ENCODE data around the gene DLG5.
"Not testable (repeated sequence)": the region's sequence is repeated elsewhere in the genome, so short reads cannot be mapped to it uniquely, and the experiment has no call there.

DLG5 gene

DNA sequence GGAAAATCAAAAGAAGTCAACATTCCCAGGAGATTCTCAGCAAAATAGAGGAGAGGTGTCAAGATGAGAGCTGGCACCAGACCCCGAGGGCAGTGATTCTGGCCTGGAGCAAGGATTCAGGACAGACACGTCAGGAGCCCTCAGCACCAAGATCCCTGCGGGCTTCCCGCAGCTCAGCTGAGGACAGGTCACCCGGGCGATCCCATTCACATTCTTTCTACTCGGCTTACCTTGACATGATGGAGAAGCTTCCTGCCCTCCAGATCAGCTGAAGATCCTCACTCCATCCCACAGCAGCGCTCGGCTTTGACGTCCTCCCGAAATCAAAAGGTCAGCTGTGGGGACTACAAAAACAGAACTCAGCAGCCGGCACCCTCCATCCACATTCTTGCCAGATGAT, 139.1 kb downstream of the DLG5 start:
- no peak for DNase-seq

- no peak for DNase-seq
Measured at GRCh38 chr10:77784856-77785255, 141.7 kb downstream of the DLG5 start.

DNA sequence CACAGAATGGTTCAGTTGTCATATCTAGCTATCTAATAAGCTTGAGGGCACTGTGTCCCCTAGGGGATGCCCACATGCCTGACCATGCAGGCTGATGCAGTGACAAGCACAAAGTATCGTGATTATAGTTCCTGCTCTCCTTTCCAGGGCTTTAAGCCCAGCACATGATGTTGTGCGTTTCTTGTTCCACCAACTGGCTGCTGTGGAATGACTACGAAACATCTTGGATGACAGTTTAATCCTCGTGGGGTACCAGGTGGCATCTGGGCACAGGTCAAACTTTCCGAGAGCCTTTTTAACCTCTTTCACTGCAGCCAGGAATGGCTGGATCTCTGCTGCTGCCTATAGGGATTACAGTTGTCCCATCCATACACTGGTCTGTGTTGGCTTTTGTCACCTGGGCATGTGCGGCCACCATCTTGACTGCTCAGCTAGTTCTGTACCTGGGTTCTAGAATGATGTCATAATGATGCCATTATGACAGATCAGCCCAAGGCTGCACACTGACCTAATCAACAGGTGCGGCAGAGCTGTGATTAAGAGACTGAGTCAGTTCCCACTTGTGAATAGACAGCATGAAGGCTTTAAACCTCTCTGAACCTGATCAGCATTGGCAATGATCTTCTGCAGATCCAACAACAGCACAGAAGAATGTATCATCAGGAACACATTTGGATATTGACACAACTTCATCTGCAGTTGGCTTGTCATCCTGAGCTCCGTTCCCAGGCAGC, 144.1 kb downstream of the DLG5 start:
- no peak for DNase-seq

GRCh38 chr10:77781451-77782327, 144.9 kb downstream of the DLG5 start:
- DNase-seq: no peak

DNA sequence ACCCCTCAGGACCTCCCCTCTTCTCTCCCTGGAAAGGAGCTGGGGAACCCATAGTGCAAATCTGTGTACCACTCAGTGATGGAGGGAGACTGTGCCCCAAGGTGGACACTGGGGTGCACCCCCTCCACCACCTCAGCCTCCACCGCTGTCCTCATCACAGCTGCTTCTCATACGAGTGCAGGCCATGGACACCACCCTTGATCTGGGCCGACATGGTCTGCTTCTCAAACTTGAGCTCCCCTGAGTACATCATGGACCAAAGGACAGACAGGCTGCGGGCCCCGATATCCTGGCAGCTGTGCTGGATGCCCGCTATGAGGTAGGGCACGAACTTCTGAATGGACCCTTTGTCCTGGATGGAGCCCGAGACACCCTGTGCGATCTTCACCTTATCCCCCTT, 146.4 kb downstream of the DLG5 start:
- no peak for DNase-seq

GRCh38 chr10:77776487-77776886, 150.1 kb downstream of the DLG5 start:
- DNase-seq: no peak

DNA sequence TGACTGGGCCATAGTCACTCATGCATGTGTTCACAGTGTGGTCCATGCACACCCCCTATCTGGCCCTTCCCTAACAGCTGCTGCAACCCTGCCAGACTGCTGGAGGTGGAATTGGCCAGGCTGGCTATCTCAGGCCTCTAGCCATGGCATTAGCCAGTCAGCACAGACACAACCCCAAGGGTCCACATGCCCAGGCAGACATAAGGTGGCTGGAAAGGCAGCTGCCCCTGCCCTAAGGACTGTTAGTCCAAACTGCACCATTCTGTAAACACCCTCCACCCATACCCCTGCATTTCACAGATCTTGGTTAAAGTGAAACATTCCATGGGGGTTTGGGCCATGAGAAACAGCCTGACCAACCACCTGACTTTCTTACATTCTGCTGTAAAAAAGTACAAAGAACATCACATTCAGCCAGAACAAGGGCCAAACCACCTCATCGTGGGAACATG, 151.6 kb downstream of the DLG5 start:
- DNase-seq: no peak

- DNase-seq: no peak
Measured at GRCh38 chr10:77773631-77774426, 152.7 kb downstream of the DLG5 start.

- DNase-seq: not testable (repeated sequence)
Measured at GRCh38 chr10:77772852-77773600, 153.5 kb downstream of the DLG5 start.

DNA sequence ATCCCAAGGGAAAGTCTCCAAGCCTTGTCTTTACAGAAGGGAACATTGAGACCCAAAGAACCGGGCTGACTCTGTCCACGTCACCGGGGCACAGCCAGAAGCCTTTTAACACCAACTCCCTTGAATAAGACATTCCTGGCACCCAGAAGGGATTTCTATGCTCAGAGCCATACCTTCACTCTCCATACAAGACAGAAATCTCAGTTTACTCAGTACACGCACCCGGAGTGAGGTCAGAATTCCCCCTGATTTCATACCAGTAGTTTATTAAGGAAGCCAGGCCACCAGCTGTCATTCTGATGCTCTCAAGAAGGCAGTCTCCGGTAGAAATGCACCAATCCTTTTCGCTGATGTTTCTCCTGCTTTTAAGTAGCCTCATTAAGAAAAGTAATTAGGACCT, 154.7 kb downstream of the DLG5 start:
- no peak for DNase-seq

- DNase-seq: no peak
Measured at GRCh38 chr10:77771450-77771849, 155.1 kb downstream of the DLG5 start.

DNA sequence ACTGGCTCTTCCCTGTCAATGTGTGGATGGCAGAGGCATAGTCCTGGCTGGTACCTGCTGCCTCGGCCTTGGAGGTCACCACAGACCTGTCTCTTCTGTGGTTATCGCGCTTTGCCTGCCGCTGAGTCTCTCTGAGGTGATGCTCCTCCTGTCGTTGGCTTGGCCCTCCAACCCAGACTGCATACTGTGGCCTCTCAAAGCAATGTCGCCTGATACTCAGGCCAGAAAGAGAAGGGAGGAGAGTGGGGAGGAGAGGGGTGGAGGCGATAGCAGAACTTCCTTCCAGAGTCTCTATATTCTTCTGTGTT, 155.7 kb downstream of the DLG5 start:
- DNase-seq: no peak

- DNase-seq: no peak
Measured at GRCh38 chr10:77770081-77770867, 156.3 kb downstream of the DLG5 start.

GRCh38 chr10:77768039-77768438, 158.5 kb downstream of the DLG5 start:
- no peak for DNase-seq

DNA sequence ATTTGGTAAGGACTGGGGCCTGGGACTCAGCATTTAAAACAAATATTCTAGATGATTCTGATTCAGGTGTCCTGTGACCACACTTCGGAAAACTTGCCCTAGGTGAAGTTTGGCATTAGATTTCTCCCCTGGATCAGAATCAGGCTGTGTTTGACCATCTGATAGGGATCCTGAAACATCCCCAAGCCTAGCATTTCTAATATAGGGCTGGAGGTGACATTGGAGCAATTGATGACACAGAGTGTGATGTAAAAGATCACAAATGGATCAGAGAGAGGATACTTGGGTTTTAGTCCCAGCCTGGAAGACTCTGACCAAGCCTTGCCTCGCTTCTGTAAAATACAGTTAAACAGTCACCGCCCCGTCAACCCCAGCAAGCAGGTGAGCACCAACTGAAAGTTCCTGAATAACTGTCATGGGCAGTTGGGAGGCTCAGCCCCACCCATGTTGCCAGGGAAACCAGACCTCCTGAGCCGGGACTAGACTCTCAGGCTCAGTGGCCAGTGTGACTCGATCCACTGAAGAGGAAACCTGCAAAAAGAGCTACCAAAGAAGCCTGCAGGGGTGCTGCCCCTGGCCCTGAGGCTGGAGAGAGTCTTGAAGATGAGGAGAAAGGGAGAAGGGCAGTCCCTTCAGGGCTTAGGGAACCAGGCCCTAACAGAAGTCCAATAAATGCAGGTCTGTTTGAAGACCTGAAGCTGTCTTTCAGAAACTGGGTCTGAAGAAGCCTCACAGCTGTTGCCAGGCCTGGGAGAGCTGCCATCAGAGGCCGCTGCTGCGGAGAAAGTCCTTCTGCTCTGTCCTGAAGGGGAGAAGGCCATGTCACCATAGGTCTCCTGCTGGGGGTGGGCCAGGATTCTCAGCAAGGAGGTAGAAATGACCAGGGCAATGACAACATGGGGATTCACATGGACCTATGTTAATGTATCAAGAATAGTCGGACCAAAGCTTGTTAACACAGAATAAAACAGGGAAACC, 162.8 kb downstream of the DLG5 start:
- DNase-seq: no peak

DNA sequence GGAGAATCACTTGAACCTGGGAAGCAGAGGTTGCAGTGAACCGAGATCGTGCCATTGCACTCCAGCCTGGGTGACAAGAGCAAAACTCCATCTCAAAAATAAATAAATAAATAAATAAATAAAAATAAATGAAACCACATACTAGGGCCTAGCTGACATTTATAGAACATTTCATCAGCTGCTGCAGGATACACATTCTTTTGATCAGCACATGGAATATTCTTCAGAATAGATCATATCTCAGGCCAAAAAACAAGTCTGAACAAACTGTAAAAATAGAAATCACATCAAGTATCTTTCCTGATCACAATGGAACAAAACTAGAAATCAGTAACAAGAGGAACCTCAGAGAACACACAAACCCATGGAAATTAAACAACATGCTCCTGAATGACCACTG, 168.1 kb downstream of the DLG5 start:
- not testable (repeated sequence) for DNase-seq

- DNase-seq: no peak
Measured at GRCh38 chr10:77756319-77757232, 170.0 kb downstream of the DLG5 start.

GRCh38 chr10:77746047-77746707, 180.4 kb downstream of the DLG5 start:
- DNase-seq: no peak

DNA sequence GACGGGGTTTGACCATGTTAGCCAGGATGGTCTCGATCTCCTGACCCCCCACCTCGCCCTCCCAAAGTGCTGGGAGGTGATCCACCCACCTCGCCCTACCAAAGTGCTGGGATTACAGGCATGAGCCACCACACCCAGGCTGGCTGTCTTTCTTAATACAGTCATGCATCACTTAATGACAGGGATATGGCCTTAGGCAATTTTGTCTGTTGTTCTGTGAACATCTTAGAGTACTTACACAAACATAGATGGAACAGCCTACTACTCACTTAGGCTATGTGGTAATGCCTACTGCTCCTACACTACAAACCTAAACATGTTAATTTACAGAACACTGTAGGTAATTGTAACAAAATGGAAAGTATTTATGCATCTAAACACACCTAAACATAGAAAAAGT, 182.3 kb downstream of the DLG5 start:
- no peak for DNase-seq
